B cell (primary cell): ENCODE results near the gene NLGN1. TPM values are rescaled to one million over a fixed set of nuclear protein-coding genes. Genes with fewer than 3 reads are reported as not detected.

Experiments
- ATAC-seq: fragments of 200-7000 bp; cut with Tn5 transposase; one replicate; pipeline ENCODE4 v1.10.0; 2021; ENCODE audit warnings: low read depth, mild to moderate bottlenecking, moderate number of reproducible peaks, moderate library complexity
- CTCF ChIA-PET: fragments of 350-600 bp; sonication (Branson Sonifier 250); formaldehyde crosslinking; loops from one replicate; lab custom pipeline; 2021; ENCODE audit warnings: antibody characterized with exemption, inconsistent platforms; lab: Charles Lee
- POLR2A ChIA-PET: fragments of 350-600 bp; sonication (Branson Sonifier 250); formaldehyde crosslinking; loops from one replicate; lab custom pipeline; 2021; ENCODE audit warnings: antibody characterized with exemption; lab: Charles Lee
- DNase-seq: peaks from one replicate; pipeline ENCODE4 v3.0.0; 2013
- H2AFZ ChIP-seq: 2 replicates; pipeline ENCODE4 v1.6.1; 2012; ENCODE audit warnings: mild to moderate bottlenecking, low read depth, low read length; ENCODE audit not compliant: insufficient read depth, poor library complexity, severe bottlenecking
- H3K27ac ChIP-seq, 2 donors: 1 replicate in 1 of 2; 2 replicates in 1 of 2; pipeline ENCODE4 v1.5.1; 2012 to 2013; ENCODE audit warnings: low read length in 2 of 2, mild to moderate bottlenecking in 2 of 2, moderate library complexity in 1 of 2
- H3K27me3 ChIP-seq, 4 experiments: fragments of 200-600 bp in 1 of 4; sonication (generic) in 1 of 4; replicated peaks in 1 of 4; 1 replicate in 2 of 4; 2 replicates in 2 of 4; pipeline versions ENCODE4 v1.6.1 to v1.7.0; 2013 to 2016; ENCODE audit warnings: low read length in 3 of 4, mild to moderate bottlenecking in 2 of 4, mixed read lengths in 1 of 4, moderate library complexity in 1 of 4; ENCODE audit not compliant: insufficient read depth in 4 of 4, control insufficient read depth in 3 of 4; ENCODE audit errors: control extremely low read depth in 1 of 4
- H3K36me3 ChIP-seq, 2 experiments: replicated peaks in 1 of 2; 1 replicate in 1 of 2; 2 replicates in 1 of 2; pipeline versions ENCODE4 v1.6.1 to v1.7.1; 2013; ENCODE audit warnings: low read length in 1 of 2; ENCODE audit not compliant: insufficient read depth in 2 of 2, control insufficient read depth in 1 of 2; ENCODE audit errors: control extremely low read depth in 1 of 2, extremely low read depth in 1 of 2
- H3K4me1 ChIP-seq, 2 donors: fragments of 200-600 bp in 1 of 2; sonication (generic) in 1 of 2; 1 replicate in 1 of 2; 2 replicates in 1 of 2; pipeline versions ENCODE4 v1.5.1 to v1.6.1; 2013 to 2017; ENCODE audit warnings: low read length in 2 of 2; ENCODE audit not compliant: control insufficient read depth in 2 of 2, insufficient read depth in 2 of 2
- H3K4me2 ChIP-seq: replicated peaks from 2 replicates; pipeline ENCODE3; 2012; ENCODE audit warnings: mild to moderate bottlenecking, low read depth, low read length; ENCODE audit not compliant: poor library complexity, severe bottlenecking
- H3K4me3 ChIP-seq, 5 experiments: fragments of 200-600 bp in 1 of 5; sonication (generic) in 1 of 5; 1 replicate in 3 of 5; 2 replicates in 2 of 5; pipeline versions ENCODE4 v1.5.1 to v1.7.0; 2011 to 2016; ENCODE audit warnings: low read length in 4 of 5, mild to moderate bottlenecking in 4 of 5, low read depth in 2 of 5, control low read depth in 1 of 5, moderate library complexity in 1 of 5; ENCODE audit not compliant: insufficient read depth in 1 of 5; ENCODE audit errors: control extremely low read depth in 1 of 5, extremely low read depth in 1 of 5
- H3K79me2 ChIP-seq: fragments of 200-600 bp; sonication (generic); one replicate; pipeline ENCODE4 v1.6.0; 2016; ENCODE audit warnings: low read length; ENCODE audit not compliant: control insufficient read depth, insufficient read depth
- H3K9ac ChIP-seq: fragments of 200-600 bp; sonication (generic); 2 replicates; pipeline ENCODE4 v1.6.1; 2017; ENCODE audit warnings: mild to moderate bottlenecking, low read length, moderate library complexity
- H3K9me3 ChIP-seq, 3 donors: one replicate each; pipeline versions ENCODE4 v1.6.1 to v1.7.1; 2013; ENCODE audit warnings: low read length in 2 of 3; ENCODE audit not compliant: control insufficient read depth in 2 of 3, insufficient read depth in 1 of 3; ENCODE audit errors: control extremely low read depth in 1 of 3
- H4K20me1 ChIP-seq: 2 replicates; pipeline ENCODE4 v1.6.0; 2012; ENCODE audit warnings: mild to moderate bottlenecking, low read length; ENCODE audit not compliant: insufficient read depth, control insufficient read depth, poor library complexity, severe bottlenecking
- H3K27ac Mint-ChIP-seq: one replicate; pipeline ENCODE4 v1.8.0; 2021; ENCODE audit warnings: mixed read lengths
- H3K27me3 Mint-ChIP-seq: one replicate; pipeline ENCODE4 v1.8.0; 2021; ENCODE audit warnings: mixed read lengths
- H3K4me1 Mint-ChIP-seq: one replicate; pipeline ENCODE4 v1.8.0; 2021; ENCODE audit warnings: mixed read lengths
- H3K4me3 Mint-ChIP-seq: one replicate; pipeline ENCODE4 v1.8.0; 2021; ENCODE audit warnings: mixed read lengths
- H3K9me3 Mint-ChIP-seq: one replicate; pipeline ENCODE4 v1.8.0; 2022; ENCODE audit warnings: mixed read lengths; ENCODE audit not compliant: insufficient read depth
- CTCF ChIP-seq: fragments of 200-600 bp; IDR thresholded peaks from one replicate; pipeline ENCODE4 v1.8.0; 2022; ENCODE audit warnings: antibody characterized with exemption, mild to moderate bottlenecking
- EZH2 ChIP-seq: IDR thresholded peaks from 2 replicates; pipeline ENCODE4 v1.6.1; 2012; ENCODE audit warnings: borderline replicate concordance, low read depth, mild to moderate bottlenecking, moderate library complexity, low read length; ENCODE audit not compliant: insufficient read depth, poor library complexity, severe bottlenecking
- WGBS: methylation state at CpG from one replicate; pipeline ENCODE4 v1.1.5; 2013; ENCODE audit warnings: missing lambda C conversion rate; ENCODE audit not compliant: insufficient coverage; 5-methylcytosine and 5-hydroxymethylcytosine counted together
- intact Hi-C: fragments of 100-400 bp; cut with micrococcal nuclease; formaldehyde crosslinking; loops from one replicate; pipeline ENCODE4 v1.10.0; 2022
- polyA plus RNA-seq: library from polyadenylated mRNA; depleted of rRNA; stranded (reverse); fragments of >200 nt; gene quantifications from 2 replicates; pipeline ENCODE4 v1.2.3, GENCODE V29; 2012
- total RNA-seq, 2 donors: library from RNA; stranded (reverse); fragments of 120-200 nt in 1 of 2; gene quantifications; 1 replicate in 1 of 2; 2 replicates in 1 of 2; pipeline versions ENCODE4 v1.2.3 to v1.2.4, GENCODE V29; 2013 to 2022

The NLGN1 gene
- total and polyA plus RNA-seq, 2 donors (not counting 1 experiment from before 2014, with no cell fraction given) = not detected

GRCh38 chr3:174020156-174020555 is 622.6 kb downstream of the NLGN1 start:
- 93% methylated on average over 2 of the region's 2 CpGs for WGBS
- Mint-ChIP-seq H3K4me1 (no peaks in the 10 kb centered on the region), H3K9me3 (no peaks in the 10 kb centered on the region), H3K27ac (no peak overlapping the region), H3K4me3 (no peak overlapping the region), H3K27me3 (no peaks in the 10 kb centered on the region)
- no peaks in the 10 kb centered on the region for H3K79me2 ChIP-seq
- ATAC-seq = no peak
- ChIA-PET CTCF (no interaction called here), POLR2A (no interaction called here)
- no peak overlapping the region for H3K27ac ChIP-seq
- no peaks in the 10 kb centered on the region for H4K20me1 ChIP-seq
- no peak for TF ChIP-seq EZH2
- H3K9me3 ChIP-seq = no peaks in the 10 kb centered on the region
- no peak overlapping the region for H3K4me2 ChIP-seq
- no peaks in the 10 kb centered on the region for H3K27me3 ChIP-seq
- no peak overlapping the region for H3K4me3 ChIP-seq
- H3K4me1 ChIP-seq = no peaks in the 10 kb centered on the region
- no peak overlapping the region for H3K9ac ChIP-seq
- H3K36me3 ChIP-seq = no peaks in the 10 kb centered on the region
- H2AFZ ChIP-seq = no peak overlapping the region
- no peak for DNase-seq
- intact Hi-C loops = no loop called here

- intact Hi-C loops = no loop called here
- DNase-seq = no peak
- H3K79me2 ChIP-seq = no peaks in the 10 kb centered on the region
- Mint-ChIP-seq H3K27ac (no peak overlapping the region), H3K4me3 (no peak overlapping the region), H3K9me3 (peaks cover 6% of the 10 kb centered on the region), H3K27me3 (no peaks in the 10 kb centered on the region), H3K4me1 (no peaks in the 10 kb centered on the region)
- H3K4me2 ChIP-seq = no peak overlapping the region
- ChIA-PET POLR2A (no interaction called here), CTCF (no interaction called here)
- H3K4me3 ChIP-seq = no peak overlapping the region
- H3K4me1 ChIP-seq = no peaks in the 10 kb centered on the region
- no peak overlapping the region for H2AFZ ChIP-seq
- TF ChIP-seq CTCF = no peak
- TF ChIP-seq EZH2 = no peak
- no peaks in the 10 kb centered on the region for H3K9me3 ChIP-seq
- H3K27me3 ChIP-seq = no peaks in the 10 kb centered on the region
- no peaks in the 10 kb centered on the region for H4K20me1 ChIP-seq
- 59% methylated on average over 3 of the region's 4 CpGs for WGBS
- H3K27ac ChIP-seq = no peak overlapping the region
- H3K9ac ChIP-seq = no peak overlapping the region
- ATAC-seq = no peak
- no peaks in the 10 kb centered on the region for H3K36me3 ChIP-seq
Measured at GRCh38 chr3:174023421-174023820, 625.9 kb downstream of the NLGN1 start.
